Measurements from ENCODE around the gene XYLT1. TPM values are rescaled to one million over a fixed set of nuclear protein-coding genes. Genes with fewer than 3 reads are reported as not detected.

Gene XYLT1
- total and polyA plus RNA-seq, 2 of the 13 experiments (the other 11 are each of a cell fraction or from before 2014, with no cell fraction given), result not detected

DNA sequence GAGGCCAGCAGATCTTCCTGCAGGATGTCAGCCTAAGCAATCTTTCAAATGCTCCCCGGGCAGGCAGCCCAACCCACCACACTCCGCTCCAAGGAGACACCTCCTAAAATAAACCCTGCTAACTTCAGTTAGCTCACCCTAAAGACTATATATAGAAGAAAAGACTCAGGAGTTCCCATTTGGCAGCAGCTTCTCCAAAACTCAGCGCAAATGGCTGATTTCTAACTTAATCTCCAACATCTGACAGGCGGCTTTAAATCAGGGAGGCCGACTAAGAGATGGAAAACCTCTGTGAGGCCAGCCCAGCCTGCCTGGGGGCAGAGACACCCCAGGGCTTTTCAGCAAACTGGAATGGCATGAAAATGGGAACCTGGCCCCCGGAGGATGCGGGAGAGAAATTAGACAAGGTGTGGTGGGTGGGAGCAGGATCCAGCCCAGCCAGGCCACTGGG lies 91.6 kb downstream of the XYLT1 start:
- ChIA-PET CTCF (ENCODE audit: low intra/inter-chr PET ratio, low total read pairs) (no interaction called here), POLR2A (no interaction called here)
- Histone ChIP-seq H4K20me1 (ENCODE audit: insufficient read depth, low read length) (no peaks in the 10 kb centered on the region), H3K4me3 (replicated peaks in 1 of 3; ENCODE audit: insufficient read depth in 1 of 3, low read depth in 2 of 3, low read length in 3 of 3) (no peak overlapping the region), H3K9ac (ENCODE audit: insufficient read depth, low read depth, low read length) (no peak overlapping the region), H3K27me3 (ENCODE audit: control insufficient read depth in 1 of 2, insufficient read depth in 2 of 2, low read length in 2 of 2) (peaks cover 0 to 32% of the 10 kb centered on the region in 2 experiments; a peak in 3 of 5 replicates), H3K79me2 (ENCODE audit: insufficient read depth, low read length) (no peaks in the 10 kb centered on the region), H3K9me3 (ENCODE audit: low read length) (no peaks in the 10 kb centered on the region), H3K4me2 (ENCODE audit: low read depth, low read length) (no peak overlapping the region), H3K27ac (ENCODE audit: extremely low read length, insufficient read depth, low read length) (no peak overlapping the region), H2AFZ (ENCODE audit: low read length) (no peak overlapping the region), H3K4me1 (ENCODE audit: insufficient read depth, low read length) (no peaks in the 10 kb centered on the region), H3K36me3 (replicated peaks in 1 of 2; ENCODE audit: control insufficient read depth in 1 of 2, insufficient read depth in 2 of 2, low read length in 2 of 2) (no peaks in the 10 kb centered on the region)
- intact Hi-C loops (cut with micrococcal nuclease; ENCODE audit: unreplicated experiment) (no loop called here), in situ Hi-C loops (cut with HindIII; ENCODE audit: extremely low pct_ligation_motif_present, low pct_unique_long_range_greater_than_20kb) (no loop called here)
- FAIRE-seq (no peak), DNase-seq (ENCODE audit: low spot score) (no peak), ATAC-seq (no peak)
- no TSS peak for BruUV-seq (replicated peaks)
- 11% methylated on average over 7 of the region's 7 CpGs for WGBS (ENCODE audit: low lambda C conversion rate)
- no peak for TF ChIP-seq NFATC3 (CRISPR knock-in tag; IDR thresholded peaks at IDR 0.05)
- no peak for TF ChIP-seq RBAK (CRISPR knock-in tag; IDR thresholded peaks at IDR 0.05)
- TF ChIP-seq ZNF563 (CRISPR knock-in tag; IDR thresholded peaks at IDR 0.05), result no peak
- TF ChIP-seq CREM (IDR thresholded peaks at IDR 0.05), result no peak
- TF ChIP-seq CREM (CRISPR knock-in tag; IDR thresholded peaks at IDR 0.05), result no peak
- TF ChIP-seq, protein P1, sequence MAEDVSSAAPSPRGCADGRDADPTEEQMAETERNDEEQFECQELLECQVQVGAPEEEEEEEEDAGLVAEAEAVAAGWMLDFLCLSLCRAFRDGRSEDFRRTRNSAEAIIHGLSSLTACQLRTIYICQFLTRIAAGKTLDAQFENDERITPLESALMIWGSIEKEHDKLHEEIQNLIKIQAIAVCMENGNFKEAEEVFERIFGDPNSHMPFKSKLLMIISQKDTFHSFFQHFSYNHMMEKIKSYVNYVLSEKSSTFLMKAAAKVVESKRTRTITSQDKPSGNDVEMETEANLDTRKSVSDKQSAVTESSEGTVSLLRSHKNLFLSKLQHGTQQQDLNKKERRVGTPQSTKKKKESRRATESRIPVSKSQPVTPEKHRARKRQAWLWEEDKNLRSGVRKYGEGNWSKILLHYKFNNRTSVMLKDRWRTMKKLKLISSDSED (CRISPR knock-in tag; IDR thresholded peaks at IDR 0.05), result no peak

DNA sequence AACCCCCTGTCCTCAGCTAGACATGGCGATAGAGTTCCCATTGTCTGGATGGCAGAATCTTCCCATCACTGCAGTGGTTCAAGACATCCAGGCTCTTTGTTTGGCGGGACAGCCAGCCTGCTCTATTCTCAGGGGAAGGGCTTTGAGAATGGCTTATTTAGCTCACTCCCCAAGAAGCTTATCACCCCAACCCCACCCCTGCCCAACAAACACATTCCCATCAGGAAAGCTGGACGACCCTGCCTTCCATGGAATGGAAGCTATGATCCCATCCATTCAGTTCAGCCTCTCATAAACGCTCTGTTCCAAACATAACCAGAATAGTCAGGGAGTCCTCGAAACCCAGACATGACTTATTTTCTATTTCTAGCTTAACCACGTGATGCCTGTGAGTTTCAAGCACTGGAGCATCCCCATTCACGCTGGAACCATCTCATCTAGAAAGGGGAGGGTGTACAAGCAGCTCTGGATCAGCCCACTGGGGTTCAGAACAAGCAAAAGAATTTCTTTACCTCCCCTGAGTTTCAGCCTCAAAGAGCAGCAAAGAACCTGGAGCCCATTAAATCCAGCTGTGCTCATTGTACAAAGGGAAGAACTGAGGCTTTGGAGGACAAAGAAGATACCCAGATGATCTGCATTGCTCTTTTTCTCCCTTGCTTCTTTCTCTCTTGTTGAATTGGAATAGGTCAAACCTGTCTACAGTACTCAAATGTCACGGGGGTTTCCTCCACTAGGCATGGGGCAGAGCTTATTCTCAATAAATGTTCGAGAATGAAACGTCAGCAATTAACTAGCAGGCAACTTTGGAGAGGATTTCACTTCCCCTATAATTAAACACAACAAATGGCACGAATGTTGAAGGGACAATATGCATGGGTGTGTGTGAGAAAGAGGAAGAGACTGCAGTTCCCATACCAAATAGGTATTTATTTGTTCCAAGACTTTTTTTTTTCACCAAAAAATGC lies 93.1 kb downstream of the XYLT1 start:
- in situ Hi-C loops (cut with HindIII; ENCODE audit: extremely low pct_ligation_motif_present, low pct_unique_long_range_greater_than_20kb), result no loop called here
- TF ChIP-seq ZSCAN22 (CRISPR knock-in tag; IDR thresholded peaks at IDR 0.05) (no peak), MAFF (IDR thresholded peaks at IDR 0.05; ENCODE audit: low read depth, low read length) (peak; percentile 89), ZNF552 (CRISPR knock-in tag; IDR thresholded peaks at IDR 0.05; ENCODE audit: borderline replicate concordance) (no peak), MAFK (conservative IDR thresholded peaks at IDR 0.05 in 1 of 2, IDR thresholded peaks at IDR 0.05 in 1 of 2; ENCODE audit: low read length in 2 of 2) (peak; percentile 91 to 94)
- H2AFZ ChIP-seq (ENCODE audit: low read length), result no peak overlapping the region
- peaks cover 0 to 24% of the 10 kb centered on the region in 2 experiments; a peak in 1 of 5 replicates for H3K27me3 ChIP-seq (ENCODE audit: control insufficient read depth in 1 of 2, insufficient read depth in 2 of 2, low read length in 2 of 2)
- H3K36me3 ChIP-seq (replicated peaks in 1 of 2; ENCODE audit: control insufficient read depth in 1 of 2, insufficient read depth in 2 of 2, low read length in 2 of 2), result no peaks in the 10 kb centered on the region
- no peak overlapping the region for H3K4me2 ChIP-seq (ENCODE audit: low read depth, low read length)
- no peaks in the 10 kb centered on the region for H3K79me2 ChIP-seq (ENCODE audit: insufficient read depth, low read length)
- ChIA-PET CTCF (ENCODE audit: low intra/inter-chr PET ratio, low total read pairs) (no interaction called here), POLR2A (no interaction called here)
- H3K27ac ChIP-seq (ENCODE audit: extremely low read length, insufficient read depth, low read length), result no peak overlapping the region
- H3K4me1 ChIP-seq (ENCODE audit: insufficient read depth, low read length), result no peaks in the 10 kb centered on the region
- H3K4me3 ChIP-seq (replicated peaks in 1 of 3; ENCODE audit: insufficient read depth in 1 of 3, low read depth in 2 of 3, low read length in 3 of 3), result no peak overlapping the region
- intact Hi-C loops (cut with micrococcal nuclease; ENCODE audit: unreplicated experiment), result no loop called here
- FAIRE-seq (no peak), DNase-seq (ENCODE audit: low spot score) (no peak), ATAC-seq (no peak)
- WGBS (ENCODE audit: low lambda C conversion rate), result 11% methylated on average over 11 of the region's 11 CpGs
- H3K9me3 ChIP-seq (ENCODE audit: low read length), result no peaks in the 10 kb centered on the region
- BruUV-seq (replicated peaks), result no TSS peak
- no peaks in the 10 kb centered on the region for H4K20me1 ChIP-seq (ENCODE audit: insufficient read depth, low read length)
- H3K9ac ChIP-seq (ENCODE audit: insufficient read depth, low read depth, low read length), result no peak overlapping the region

All from HepG2 (cell line).